ENCODE data around the gene BLNK.

BLNK gene

GRCh38 chr10:96270571-96270970 is 798 bp downstream of the BLNK start:
- TF ChIP-seq, protein P1, sequence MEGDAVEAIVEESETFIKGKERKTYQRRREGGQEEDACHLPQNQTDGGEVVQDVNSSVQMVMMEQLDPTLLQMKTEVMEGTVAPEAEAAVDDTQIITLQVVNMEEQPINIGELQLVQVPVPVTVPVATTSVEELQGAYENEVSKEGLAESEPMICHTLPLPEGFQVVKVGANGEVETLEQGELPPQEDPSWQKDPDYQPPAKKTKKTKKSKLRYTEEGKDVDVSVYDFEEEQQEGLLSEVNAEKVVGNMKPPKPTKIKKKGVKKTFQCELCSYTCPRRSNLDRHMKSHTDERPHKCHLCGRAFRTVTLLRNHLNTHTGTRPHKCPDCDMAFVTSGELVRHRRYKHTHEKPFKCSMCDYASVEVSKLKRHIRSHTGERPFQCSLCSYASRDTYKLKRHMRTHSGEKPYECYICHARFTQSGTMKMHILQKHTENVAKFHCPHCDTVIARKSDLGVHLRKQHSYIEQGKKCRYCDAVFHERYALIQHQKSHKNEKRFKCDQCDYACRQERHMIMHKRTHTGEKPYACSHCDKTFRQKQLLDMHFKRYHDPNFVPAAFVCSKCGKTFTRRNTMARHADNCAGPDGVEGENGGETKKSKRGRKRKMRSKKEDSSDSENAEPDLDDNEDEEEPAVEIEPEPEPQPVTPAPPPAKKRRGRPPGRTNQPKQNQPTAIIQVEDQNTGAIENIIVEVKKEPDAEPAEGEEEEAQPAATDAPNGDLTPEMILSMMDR (IDR thresholded peaks at IDR 0.05; ENCODE audit: extremely low read depth, insufficient read depth, missing control alignments), result no peak
- DNase-seq (ENCODE audit: low spot score), result no peak
- in situ Hi-C loops (cut with MboI; ENCODE audit: low pct_unique_long_range_greater_than_20kb, low sequenced_read_pairs, unreplicated experiment), result no loop called here

GRCh38 chr10:96269438-96270300 is 1.7 kb downstream of the BLNK start:
- TF ChIP-seq, protein P1 (IDR thresholded peaks at IDR 0.05; ENCODE audit: extremely low read depth, insufficient read depth, missing control alignments), result no peak
- in situ Hi-C loops (cut with MboI; ENCODE audit: low pct_unique_long_range_greater_than_20kb, low sequenced_read_pairs, unreplicated experiment), result no loop called here
- DNase-seq (ENCODE audit: low spot score), result no peak

DNA sequence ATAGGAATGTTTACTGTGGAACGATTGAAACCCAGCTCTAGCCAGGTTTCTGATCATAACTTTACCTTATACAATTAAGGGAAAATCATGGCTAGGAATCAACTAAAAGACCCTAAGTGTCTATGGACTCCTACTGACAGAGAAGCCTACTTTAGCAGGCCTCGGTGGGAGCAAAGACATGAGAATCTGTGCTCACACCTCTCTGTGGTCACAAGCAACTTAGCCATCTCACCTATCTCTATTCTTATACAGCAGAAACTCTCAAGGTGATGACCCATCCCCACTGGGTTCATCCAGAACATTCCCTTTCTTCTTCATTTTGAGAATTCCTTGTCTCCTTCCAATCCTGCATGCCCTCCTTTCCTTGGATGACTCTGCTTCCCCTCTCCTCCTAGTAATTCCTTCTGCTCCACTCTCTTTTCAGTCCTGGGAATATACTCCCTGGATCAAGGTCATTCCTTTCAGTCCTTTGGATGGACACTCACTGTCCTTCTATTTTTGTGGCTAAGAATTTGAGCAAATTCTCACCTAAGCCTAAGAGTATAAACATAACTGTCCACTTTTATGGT is 2.9 kb downstream of the BLNK start:
- no peak for DNase-seq (ENCODE audit: low spot score)
- in situ Hi-C loops (cut with MboI; ENCODE audit: low pct_unique_long_range_greater_than_20kb, low sequenced_read_pairs, unreplicated experiment), result no loop called here
- TF ChIP-seq, protein P1 (IDR thresholded peaks at IDR 0.05; ENCODE audit: extremely low read depth, insufficient read depth, missing control alignments), result no peak

DNA sequence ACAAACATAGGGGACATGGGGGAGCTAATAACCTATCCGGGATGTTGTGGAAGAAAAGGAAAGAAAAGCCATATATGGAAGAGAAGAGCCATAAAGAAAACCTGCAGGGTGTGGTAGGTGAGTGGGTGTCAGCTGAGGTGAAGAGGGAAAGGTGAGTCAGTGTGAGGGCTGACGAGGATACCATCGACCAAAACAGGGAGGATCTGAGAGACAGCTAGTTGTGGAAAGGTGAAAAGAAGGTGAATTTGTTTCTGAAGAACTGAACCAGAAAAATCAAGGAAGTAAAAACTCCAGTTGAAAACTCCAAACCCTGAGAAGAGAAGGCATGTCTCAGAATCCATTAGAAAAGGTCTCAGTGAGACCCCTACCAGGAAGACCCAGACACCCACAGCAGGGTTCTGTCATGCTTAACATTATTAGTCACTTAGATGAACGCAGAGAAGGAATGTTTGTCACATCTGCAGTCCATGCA is 4.1 kb downstream of the BLNK start:
- in situ Hi-C loops (cut with MboI; ENCODE audit: low pct_unique_long_range_greater_than_20kb, low sequenced_read_pairs, unreplicated experiment), result no loop called here
- no peak for DNase-seq (ENCODE audit: low spot score)
- TF ChIP-seq, protein P1 (IDR thresholded peaks at IDR 0.05; ENCODE audit: extremely low read depth, insufficient read depth, missing control alignments), result no peak

DNA sequence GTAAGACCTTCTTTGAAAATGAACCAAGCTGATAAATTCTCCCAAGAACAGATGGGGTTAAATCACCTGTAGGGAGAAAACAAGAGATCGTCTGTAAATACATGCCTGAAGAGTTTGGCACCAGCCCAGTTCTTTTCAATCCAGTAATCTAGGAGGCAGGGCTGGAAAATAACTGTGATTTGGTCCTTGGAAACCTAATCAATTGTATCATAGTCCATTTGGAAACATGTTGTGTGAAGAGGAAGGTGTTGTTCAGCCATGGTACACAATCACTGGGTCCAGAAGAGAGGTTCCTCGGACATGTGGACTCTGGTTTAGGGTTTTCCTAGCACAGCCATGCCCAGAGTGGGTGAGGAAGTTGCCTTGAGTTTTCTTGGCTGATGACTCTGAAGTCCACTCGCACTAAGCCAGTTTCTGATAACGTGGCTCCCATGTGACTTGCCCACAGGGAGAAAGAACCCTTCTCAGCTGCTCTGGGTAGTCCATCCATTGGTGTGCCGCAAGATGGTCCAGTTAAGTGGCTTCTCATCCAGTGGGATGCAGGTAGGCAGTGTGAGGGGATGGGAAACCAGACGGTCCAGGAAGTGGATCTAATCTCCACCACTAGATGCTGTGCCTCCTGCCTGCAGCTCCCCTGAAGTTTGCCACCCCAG is 5.1 kb downstream of the BLNK start:
- in situ Hi-C loops (cut with MboI; ENCODE audit: low pct_unique_long_range_greater_than_20kb, low sequenced_read_pairs, unreplicated experiment), result no loop called here
- no peak for DNase-seq (ENCODE audit: low spot score)
- TF ChIP-seq, protein P1 (IDR thresholded peaks at IDR 0.05; ENCODE audit: extremely low read depth, insufficient read depth, missing control alignments), result no peak

DNA sequence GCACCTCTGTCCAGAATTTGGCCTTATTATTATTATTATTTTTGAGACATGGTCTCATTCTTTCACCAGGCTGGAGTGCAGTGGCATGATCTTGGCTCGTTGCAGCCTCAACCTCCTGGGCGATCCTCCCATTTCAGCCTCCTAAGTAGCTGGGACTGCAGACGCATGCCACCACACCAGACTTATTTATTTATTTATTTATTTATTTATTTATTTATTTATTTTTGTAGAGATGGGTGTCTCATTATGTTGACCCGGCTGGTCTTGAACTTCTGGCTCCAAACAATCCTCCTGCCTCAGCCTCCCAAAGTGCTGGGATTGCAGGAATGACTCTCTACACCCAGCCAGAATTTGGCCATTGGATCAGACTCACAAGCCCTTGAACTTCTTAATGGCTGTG is 6.4 kb downstream of the BLNK start:
- TF ChIP-seq, protein P1 (IDR thresholded peaks at IDR 0.05; ENCODE audit: extremely low read depth, insufficient read depth, missing control alignments), result no peak
- in situ Hi-C loops (cut with MboI; ENCODE audit: low pct_unique_long_range_greater_than_20kb, low sequenced_read_pairs, unreplicated experiment), result no loop called here
- DNase-seq (ENCODE audit: low spot score), result no peak

Data from GM13977 (cell line).